IMR-90 (cell line): Measurements from ENCODE around the gene KRTAP4-3. TPM values are rescaled to one million over a fixed set of nuclear protein-coding genes. Genes with fewer than 3 reads are reported as not detected.

ENCODE experiments used
- ATAC-seq: fragments of 200-7000 bp; cut with Tn5 transposase; 2 replicates; pipeline ENCODE4 v1.9.1; 2020; ENCODE audit warnings: low read depth, mild to moderate bottlenecking, moderate library complexity
- BruUV-seq: library from RNA; stranded (reverse); fragments of 400-500 nt; replicated peaks from 2 replicates; lab custom pipeline; 2021; lab: Mats Ljungman, UMichigan
- CTCF ChIA-PET: fragments of 300-600 bp; formaldehyde crosslinking; extraction: SDS; loops from one replicate; lab custom pipeline; 2021; ENCODE audit warnings: antibody characterized with exemption; lab: Yijun Ruan, JAX
- POLR2A ChIA-PET: fragments of 300-600 bp; sonication (Branson Sonifier 250); formaldehyde crosslinking; loops from one replicate; lab custom pipeline; 2022; ENCODE audit warnings: antibody characterized with exemption; ENCODE audit not compliant: unreplicated experiment; lab: Charles Lee
- DNase-seq: peaks from one replicate; pipeline ENCODE4 v3.0.0; 2013
- H2AFZ ChIP-seq: replicated peaks from 2 replicates; pipeline ENCODE3; 2013; ENCODE audit warnings: low read length, mild to moderate bottlenecking; ENCODE audit not compliant: poor library complexity
- H2AK5ac ChIP-seq: 2 replicates; pipeline ENCODE4 v1.6.1; 2013; ENCODE audit warnings: low read depth, low read length, inconsistent platforms
- H2AK9ac ChIP-seq: replicated peaks from 2 replicates; pipeline ENCODE3; 2013; ENCODE audit warnings: mild to moderate bottlenecking, low read depth, low read length, moderate library complexity; ENCODE audit not compliant: poor library complexity
- H2BK120ac ChIP-seq: 2 replicates; pipeline ENCODE4 v1.6.1; 2013; ENCODE audit warnings: low read depth, low read length, inconsistent platforms
- H2BK15ac ChIP-seq: 3 replicates; pipeline ENCODE4 v1.6.1; 2013; ENCODE audit warnings: low read depth, low read length, inconsistent platforms
- H2BK20ac ChIP-seq: 2 replicates; pipeline ENCODE4 v1.6.1; 2013; ENCODE audit warnings: low read depth, mild to moderate bottlenecking, inconsistent platforms, low read length, moderate library complexity
- H2BK5ac ChIP-seq: 2 replicates; pipeline ENCODE4 v1.6.1; 2013; ENCODE audit warnings: mild to moderate bottlenecking, low read depth, low read length, inconsistent platforms; ENCODE audit not compliant: poor library complexity, severe bottlenecking
- H3K14ac ChIP-seq: replicated peaks from 2 replicates; pipeline ENCODE4 v1.6.1; 2013; ENCODE audit warnings: low read depth, low read length, inconsistent platforms
- H3K18ac ChIP-seq: 2 replicates; pipeline ENCODE4 v1.6.1; 2013; ENCODE audit warnings: low read depth, low read length, control low read depth
- H3K23ac ChIP-seq: 2 replicates; pipeline ENCODE4 v1.6.1; 2013; ENCODE audit warnings: low read depth, low read length, inconsistent platforms
- H3K27ac ChIP-seq: 2 replicates; pipeline ENCODE4 v1.5.1; 2013; ENCODE audit warnings: mild to moderate bottlenecking, control low read depth, low read length; ENCODE audit not compliant: insufficient read depth
- H3K27me3 ChIP-seq: 2 replicates; pipeline ENCODE4 v1.6.1; 2013; ENCODE audit warnings: low read length; ENCODE audit not compliant: control insufficient read depth, insufficient read depth
- H3K36me3 ChIP-seq: 2 replicates; pipeline ENCODE4 v1.6.1; 2013; ENCODE audit warnings: low read length, mixed read lengths; ENCODE audit not compliant: control insufficient read depth, insufficient read depth
- H3K4ac ChIP-seq: 2 replicates; pipeline ENCODE4 v1.6.1; 2013; ENCODE audit warnings: low read depth, low read length, inconsistent platforms
- H3K4me1 ChIP-seq: 2 replicates; pipeline ENCODE4 v1.6.1; 2013; ENCODE audit warnings: low read length, mixed read lengths; ENCODE audit not compliant: control insufficient read depth, insufficient read depth
- H3K4me2 ChIP-seq: 2 replicates; pipeline ENCODE4 v1.6.1; 2013; ENCODE audit warnings: low read depth, mild to moderate bottlenecking, control low read depth, low read length, moderate library complexity
- H3K4me3 ChIP-seq: 2 replicates; pipeline ENCODE4 v1.5.1; 2013; ENCODE audit warnings: low read depth, mild to moderate bottlenecking, control low read depth, low read length, moderate library complexity; ENCODE audit not compliant: insufficient read depth
- H3K56ac ChIP-seq: 2 replicates; pipeline ENCODE4 v1.6.1; 2013; ENCODE audit warnings: low read length, inconsistent platforms; ENCODE audit not compliant: insufficient read depth; ENCODE audit errors: extremely low read depth
- H3K79me1 ChIP-seq, 2 experiments: 2 replicates each; pipeline ENCODE4 v1.6.1; 2013; ENCODE audit warnings: low read length in 2 of 2, inconsistent platforms in 1 of 2, low read depth in 1 of 2
- H3K9ac ChIP-seq: 2 replicates; pipeline ENCODE4 v1.6.1; 2013; ENCODE audit warnings: low read depth, low read length, control low read depth
- H3K9me1 ChIP-seq: 2 replicates; pipeline ENCODE4 v1.6.1; 2013; ENCODE audit warnings: low read length, inconsistent platforms; ENCODE audit not compliant: insufficient read depth
- H3K9me3 ChIP-seq: 2 replicates; pipeline ENCODE4 v1.6.1; 2013; ENCODE audit warnings: low read length; ENCODE audit not compliant: control insufficient read depth, insufficient read depth
- H4K20me1 ChIP-seq: 2 replicates; pipeline ENCODE4 v1.6.1; 2013; ENCODE audit warnings: low read length, inconsistent platforms; ENCODE audit not compliant: insufficient read depth
- H4K5ac ChIP-seq: 2 replicates; pipeline ENCODE4 v1.6.1; 2013; ENCODE audit warnings: mild to moderate bottlenecking, low read depth, low read length, control low read depth
- H4K8ac ChIP-seq, 2 experiments: 2 replicates each; pipeline ENCODE4 v1.6.1; 2013; ENCODE audit warnings: low read depth in 2 of 2, low read length in 2 of 2, control low read depth in 1 of 2, inconsistent platforms in 1 of 2
- H4K91ac ChIP-seq: 2 replicates; pipeline ENCODE4 v1.6.1; 2013; ENCODE audit warnings: low read depth, low read length, inconsistent platforms; ENCODE audit not compliant: insufficient read depth
- BHLHE40 ChIP-seq: fragments of 150-350 bp; IDR thresholded peaks from 2 replicates; pipeline ENCODE4 v1.6.1; 2016; ENCODE audit warnings: mild to moderate bottlenecking, low read depth, low read length
- CEBPB ChIP-seq: IDR thresholded peaks from 2 replicates; pipeline ENCODE4 v1.6.1; 2012; ENCODE audit warnings: low read depth, low read length, improper control_type of control experiment
- CHD1 ChIP-seq: IDR thresholded peaks from 2 replicates; pipeline ENCODE4 v1.6.1; 2012; ENCODE audit warnings: low read depth, low read length, improper control_type of control experiment
- FOS ChIP-seq: fragments of 150-350 bp; IDR thresholded peaks from 2 replicates; pipeline ENCODE4 v1.6.1; 2016; ENCODE audit warnings: low read depth, low read length
- MAFK ChIP-seq: IDR thresholded peaks from 2 replicates; pipeline ENCODE4 v1.6.1; 2012; ENCODE audit warnings: low read depth, low read length, improper control_type of control experiment
- MAZ ChIP-seq: IDR thresholded peaks from 2 replicates; pipeline ENCODE4 v1.6.1; 2012; ENCODE audit warnings: low read depth, mild to moderate bottlenecking, low read length, improper control_type of control experiment, moderate library complexity, borderline replicate concordance
- MXI1 ChIP-seq: IDR thresholded peaks from 2 replicates; pipeline ENCODE4 v1.6.1; 2012; ENCODE audit warnings: low read depth, mild to moderate bottlenecking, low read length, moderate library complexity, borderline replicate concordance
- NFE2L2 ChIP-seq: fragments of 150-350 bp; IDR thresholded peaks from 2 replicates; pipeline ENCODE4 v1.6.1; 2016; ENCODE audit warnings: low read depth, mild to moderate bottlenecking, low read length
- POLR2A ChIP-seq: IDR thresholded peaks from 2 replicates; pipeline ENCODE4 v1.6.1; 2012; ENCODE audit warnings: mild to moderate bottlenecking, low read depth, low read length
- RAD21 ChIP-seq: IDR thresholded peaks from 2 replicates; pipeline ENCODE4 v1.6.1; 2012; ENCODE audit warnings: low read length, improper control_type of control experiment
- RCOR1 ChIP-seq: IDR thresholded peaks from 2 replicates; pipeline ENCODE4 v1.6.1; 2012; ENCODE audit warnings: mild to moderate bottlenecking, low read length, improper control_type of control experiment; ENCODE audit not compliant: insufficient replicate concordance
- RFX5 ChIP-seq: IDR thresholded peaks from 2 replicates; pipeline ENCODE4 v1.8.0; 2012; ENCODE audit warnings: low read depth, mild to moderate bottlenecking, low read length, moderate library complexity
- SMC3 ChIP-seq: fragments of 150-350 bp; IDR thresholded peaks from 2 replicates; pipeline ENCODE4 v1.6.1; 2016; ENCODE audit warnings: low read depth, mild to moderate bottlenecking, antibody characterized with exemption, low read length, moderate library complexity
- WGBS, 2 experiments: methylation state at CpG; one replicate each; pipeline versions ENCODE4 v1.1.5 to v1.1.7; 2013; ENCODE audit warnings: missing lambda C conversion rate in 2 of 2; ENCODE audit not compliant: insufficient read length in 1 of 2; ENCODE audit errors: extremely low coverage in 2 of 2; 5-methylcytosine and 5-hydroxymethylcytosine counted together
- dilution Hi-C: fragments of 300-500 bp; cut with HindIII; formaldehyde crosslinking; loops from one replicate; pipeline ENCODE4 v1.14.3; 2018; ENCODE audit warnings: low sequenced_read_pairs; ENCODE audit not compliant: unreplicated experiment
- in situ Hi-C: fragments of 300-500 bp; cut with MboI; formaldehyde crosslinking; loops from 3 replicates; pipeline ENCODE4 v1.14.3; 2019; ENCODE audit warnings: low sequenced_read_pairs, inconsistent platforms, mixed read lengths
- intact Hi-C: fragments of 100-400 bp; cut with micrococcal nuclease; formaldehyde crosslinking; loops from 2 replicates; pipeline ENCODE4 v1.10.0; 2022
- polyA plus RNA-seq, 3 experiments: library from polyadenylated mRNA; depleted of rRNA; stranded (reverse); fragments of >200 nt; gene quantifications; 2 replicates each; pipeline ENCODE4 v1.2.3, GENCODE V29; 2012; ENCODE audit warnings: low replicate concordance in 1 of 3
- total RNA-seq: library from RNA; depleted of rRNA; stranded (reverse); fragments of >200 nt; gene quantifications from 2 replicates; pipeline ENCODE4 v1.2.3, GENCODE V29; 2012
- TF ChIP-seq, protein P1 (sequence below): fragments of 150-350 bp; IDR thresholded peaks from 2 replicates; pipeline ENCODE4 v1.6.1; 2016; ENCODE audit warnings: low read depth, mild to moderate bottlenecking, low read length, moderate library complexity, borderline replicate concordance
- TF ChIP-seq, protein P2 (sequence below): conservative IDR thresholded peaks from 2 replicates; pipeline ENCODE4 v1.5.1; 2012; ENCODE audit warnings: mild to moderate bottlenecking, low read depth, low read length, improper control_type of control experiment
- TF ChIP-seq, protein P3 (sequence below): fragments of 150-350 bp; IDR thresholded peaks from 2 replicates; pipeline ENCODE4 v1.6.1; 2017; ENCODE audit warnings: mild to moderate bottlenecking, antibody characterized with exemption, low read length, low read depth

Gene KRTAP4-3
- total and polyA plus RNA-seq, 2 of the 4 experiments (the other 2 are of a cell fraction), result not detected

- intact Hi-C loops, result no loop called here
- Histone ChIP-seq H3K4ac (no peak overlapping the region), H3K9ac (no peak overlapping the region), H4K20me1 (no peaks in the 10 kb centered on the region), H2AFZ (no peak overlapping the region), H3K4me2 (no peak overlapping the region), H2BK20ac (no peak overlapping the region), H3K18ac (no peak overlapping the region), H3K79me1 (no peaks in the 10 kb centered on the region), H2BK5ac (no peak overlapping the region), H3K14ac (no peak overlapping the region), H4K5ac (no peak overlapping the region), H2AK9ac (no peak overlapping the region), H3K9me1 (no peaks in the 10 kb centered on the region), H3K4me1 (peaks cover 2% of the 10 kb centered on the region; the same call in 1 of the 2 replicates), H2AK5ac (no peak overlapping the region), H3K36me3 (no peaks in the 10 kb centered on the region), H4K91ac (no peak overlapping the region), H3K27ac (no peak overlapping the region), H2BK15ac (no peak overlapping the region), H3K9me3 (peaks cover 1% of the 10 kb centered on the region; the same call in 1 of the 2 replicates), H3K56ac (no peak overlapping the region), H2BK120ac (no peak overlapping the region), H3K23ac (no peak overlapping the region), H3K4me3 (no peak overlapping the region), H4K8ac (no peak overlapping the region; a peak in 1 of 4 replicates), H3K27me3 (no peaks in the 10 kb centered on the region)
- CTCF ChIA-PET, result no interaction called here
- POLR2A ChIA-PET, result no interaction called here
- BruUV-seq, result no TSS peak
- ATAC-seq (no peak), DNase-seq (no peak)
- dilution Hi-C loops, result no loop called here
- no CpG with 5 or more reads among the region's 1 CpG for WGBS, 2 experiments
- in situ Hi-C loops, result no loop called here
- TF ChIP-seq FOS, result no peak
- TF ChIP-seq, protein P1, sequence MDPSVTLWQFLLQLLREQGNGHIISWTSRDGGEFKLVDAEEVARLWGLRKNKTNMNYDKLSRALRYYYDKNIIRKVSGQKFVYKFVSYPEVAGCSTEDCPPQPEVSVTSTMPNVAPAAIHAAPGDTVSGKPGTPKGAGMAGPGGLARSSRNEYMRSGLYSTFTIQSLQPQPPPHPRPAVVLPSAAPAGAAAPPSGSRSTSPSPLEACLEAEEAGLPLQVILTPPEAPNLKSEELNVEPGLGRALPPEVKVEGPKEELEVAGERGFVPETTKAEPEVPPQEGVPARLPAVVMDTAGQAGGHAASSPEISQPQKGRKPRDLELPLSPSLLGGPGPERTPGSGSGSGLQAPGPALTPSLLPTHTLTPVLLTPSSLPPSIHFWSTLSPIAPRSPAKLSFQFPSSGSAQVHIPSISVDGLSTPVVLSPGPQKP, result no peak
- TF ChIP-seq, protein P2, sequence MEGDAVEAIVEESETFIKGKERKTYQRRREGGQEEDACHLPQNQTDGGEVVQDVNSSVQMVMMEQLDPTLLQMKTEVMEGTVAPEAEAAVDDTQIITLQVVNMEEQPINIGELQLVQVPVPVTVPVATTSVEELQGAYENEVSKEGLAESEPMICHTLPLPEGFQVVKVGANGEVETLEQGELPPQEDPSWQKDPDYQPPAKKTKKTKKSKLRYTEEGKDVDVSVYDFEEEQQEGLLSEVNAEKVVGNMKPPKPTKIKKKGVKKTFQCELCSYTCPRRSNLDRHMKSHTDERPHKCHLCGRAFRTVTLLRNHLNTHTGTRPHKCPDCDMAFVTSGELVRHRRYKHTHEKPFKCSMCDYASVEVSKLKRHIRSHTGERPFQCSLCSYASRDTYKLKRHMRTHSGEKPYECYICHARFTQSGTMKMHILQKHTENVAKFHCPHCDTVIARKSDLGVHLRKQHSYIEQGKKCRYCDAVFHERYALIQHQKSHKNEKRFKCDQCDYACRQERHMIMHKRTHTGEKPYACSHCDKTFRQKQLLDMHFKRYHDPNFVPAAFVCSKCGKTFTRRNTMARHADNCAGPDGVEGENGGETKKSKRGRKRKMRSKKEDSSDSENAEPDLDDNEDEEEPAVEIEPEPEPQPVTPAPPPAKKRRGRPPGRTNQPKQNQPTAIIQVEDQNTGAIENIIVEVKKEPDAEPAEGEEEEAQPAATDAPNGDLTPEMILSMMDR, result no peak
- TF ChIP-seq SMC3, result no peak
- TF ChIP-seq RFX5, result no peak
- no peak for TF ChIP-seq MXI1
- TF ChIP-seq MAZ, result no peak
- no peak for TF ChIP-seq BHLHE40
- TF ChIP-seq RAD21, result no peak
- TF ChIP-seq CHD1, result no peak
- TF ChIP-seq MAFK, result no peak
- no peak for TF ChIP-seq NFE2L2
- TF ChIP-seq POLR2A, result no peak
- no peak for TF ChIP-seq CEBPB
- TF ChIP-seq, protein P3, sequence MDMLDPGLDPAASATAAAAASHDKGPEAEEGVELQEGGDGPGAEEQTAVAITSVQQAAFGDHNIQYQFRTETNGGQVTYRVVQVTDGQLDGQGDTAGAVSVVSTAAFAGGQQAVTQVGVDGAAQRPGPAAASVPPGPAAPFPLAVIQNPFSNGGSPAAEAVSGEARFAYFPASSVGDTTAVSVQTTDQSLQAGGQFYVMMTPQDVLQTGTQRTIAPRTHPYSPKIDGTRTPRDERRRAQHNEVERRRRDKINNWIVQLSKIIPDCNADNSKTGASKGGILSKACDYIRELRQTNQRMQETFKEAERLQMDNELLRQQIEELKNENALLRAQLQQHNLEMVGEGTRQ, result no peak
- TF ChIP-seq RCOR1, result no peak
Measured at GRCh38 chr17:41127371-41127770, 40.6 kb downstream of the KRTAP4-3 start.
